Astrocyte of the cerebellum (primary cell): Measurements from ENCODE around the gene BICD1.

ENCODE experiments used
- DNase-seq: peaks from one replicate; pipeline ENCODE4 v3.0.0-alpha.2; 2011; ENCODE audit warnings: low read depth
- H3K4me3 ChIP-seq: 2 replicates; pipeline ENCODE4 v1.5.1; 2011; ENCODE audit warnings: mild to moderate bottlenecking, low read depth, low read length, moderate library complexity
- in situ Hi-C: cut with HindIII; loops from 2 replicates; pipeline ENCODE4 v1.10.0; 2017; ENCODE audit warnings: low sequenced_read_pairs
- TF ChIP-seq, protein P1 (sequence below): IDR thresholded peaks from 2 replicates; pipeline ENCODE4 v1.5.1; 2012; ENCODE audit warnings: low read length, low read depth, moderate library complexity, mild to moderate bottlenecking; ENCODE audit errors: missing control alignments

The BICD1 gene

DNA sequence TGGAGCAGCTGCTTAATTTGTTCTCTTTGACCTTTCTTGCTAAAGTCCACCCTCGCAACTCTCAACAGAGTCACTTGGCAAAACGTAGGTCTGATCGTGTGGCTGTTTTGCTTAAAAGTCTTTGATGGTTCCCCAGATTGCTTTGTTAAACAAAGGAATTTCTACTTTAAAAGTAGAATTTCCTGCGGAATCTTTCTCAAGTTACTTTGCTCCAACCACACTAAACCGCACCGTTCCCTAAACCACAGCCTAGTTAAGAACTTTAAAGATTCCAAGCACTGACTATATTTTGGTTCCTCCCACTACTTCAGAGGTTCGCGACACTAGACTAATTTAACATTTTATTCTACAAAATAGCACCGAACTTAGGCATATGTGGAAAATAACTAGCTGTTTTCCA is 177.9 kb downstream of the BICD1 start:
- in situ Hi-C loops: no loop called here
- no peak for DNase-seq
- TF ChIP-seq, protein P1, sequence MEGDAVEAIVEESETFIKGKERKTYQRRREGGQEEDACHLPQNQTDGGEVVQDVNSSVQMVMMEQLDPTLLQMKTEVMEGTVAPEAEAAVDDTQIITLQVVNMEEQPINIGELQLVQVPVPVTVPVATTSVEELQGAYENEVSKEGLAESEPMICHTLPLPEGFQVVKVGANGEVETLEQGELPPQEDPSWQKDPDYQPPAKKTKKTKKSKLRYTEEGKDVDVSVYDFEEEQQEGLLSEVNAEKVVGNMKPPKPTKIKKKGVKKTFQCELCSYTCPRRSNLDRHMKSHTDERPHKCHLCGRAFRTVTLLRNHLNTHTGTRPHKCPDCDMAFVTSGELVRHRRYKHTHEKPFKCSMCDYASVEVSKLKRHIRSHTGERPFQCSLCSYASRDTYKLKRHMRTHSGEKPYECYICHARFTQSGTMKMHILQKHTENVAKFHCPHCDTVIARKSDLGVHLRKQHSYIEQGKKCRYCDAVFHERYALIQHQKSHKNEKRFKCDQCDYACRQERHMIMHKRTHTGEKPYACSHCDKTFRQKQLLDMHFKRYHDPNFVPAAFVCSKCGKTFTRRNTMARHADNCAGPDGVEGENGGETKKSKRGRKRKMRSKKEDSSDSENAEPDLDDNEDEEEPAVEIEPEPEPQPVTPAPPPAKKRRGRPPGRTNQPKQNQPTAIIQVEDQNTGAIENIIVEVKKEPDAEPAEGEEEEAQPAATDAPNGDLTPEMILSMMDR: no peak
- H3K4me3 ChIP-seq: no peak overlapping the region

DNA sequence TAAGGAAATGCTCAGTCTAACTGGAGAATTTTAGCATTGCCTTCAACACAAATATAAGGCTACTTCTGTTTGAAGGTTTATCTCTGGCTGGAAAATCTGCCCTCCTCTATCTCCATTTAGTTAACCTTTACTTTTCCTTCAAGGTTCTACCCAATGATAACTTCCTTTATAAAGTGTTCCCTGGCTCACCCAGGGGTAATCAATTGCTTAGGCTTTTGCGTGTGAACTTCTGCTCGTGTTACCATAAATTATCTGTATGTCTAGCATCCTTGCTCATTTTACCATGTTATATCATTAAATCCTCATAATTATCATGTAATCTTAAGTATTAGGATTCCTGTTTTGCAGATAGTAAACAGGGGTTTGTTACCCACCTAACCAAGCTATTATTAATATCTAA is 178.4 kb downstream of the BICD1 start:
- in situ Hi-C loops: no loop called here
- TF ChIP-seq, protein P1: no peak
- H3K4me3 ChIP-seq: no peak overlapping the region
- DNase-seq: no peak

DNA sequence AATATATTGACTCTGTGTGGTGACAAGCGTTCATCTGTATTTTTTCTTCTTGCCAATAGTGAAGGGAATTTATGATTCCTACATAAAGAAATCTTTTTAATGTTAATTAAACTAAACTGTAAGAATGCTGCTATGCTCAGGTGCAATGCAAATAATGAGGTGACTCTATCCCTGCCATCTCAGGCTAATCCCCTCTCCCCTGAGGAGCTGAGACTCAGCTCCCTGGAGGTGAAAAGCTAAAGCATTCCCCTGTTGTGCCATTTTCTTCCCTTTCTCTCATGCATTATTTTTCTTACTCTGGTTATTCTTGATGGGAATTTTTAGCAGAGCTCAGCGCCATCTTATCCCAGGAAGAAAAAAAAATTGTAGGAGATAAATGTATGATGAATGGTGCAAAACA is 178.8 kb downstream of the BICD1 start:
- no peak for DNase-seq

DNA sequence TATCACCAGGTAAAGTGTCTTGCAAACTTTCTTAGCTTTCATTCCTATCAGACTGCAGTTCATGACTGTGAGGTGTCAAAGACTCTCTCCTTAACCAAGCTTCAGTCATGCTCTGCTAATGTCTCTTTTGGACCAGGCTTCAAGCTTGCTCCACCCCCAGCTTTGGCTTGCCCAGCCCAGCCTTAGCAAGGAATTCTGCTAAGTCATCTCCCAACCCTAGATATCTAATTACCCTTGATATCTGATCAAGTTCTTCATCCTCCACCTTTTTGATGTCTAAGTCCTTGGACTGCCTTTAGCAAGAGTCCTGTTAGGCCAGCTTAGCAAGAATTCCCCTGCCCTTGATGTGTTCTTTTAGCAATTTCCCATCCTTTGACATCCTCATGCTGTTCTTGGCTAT is 183.8 kb downstream of the BICD1 start:
- TF ChIP-seq, protein P1: no peak
- in situ Hi-C loops: no loop called here
- H3K4me3 ChIP-seq: no peak overlapping the region
- no peak for DNase-seq

More for the DNA sequence above, 178.8 kb downstream of the BICD1 start:
- in situ Hi-C loops: no loop called here
- TF ChIP-seq, protein P1: no peak
- H3K4me3 ChIP-seq: no peak overlapping the region

DNA sequence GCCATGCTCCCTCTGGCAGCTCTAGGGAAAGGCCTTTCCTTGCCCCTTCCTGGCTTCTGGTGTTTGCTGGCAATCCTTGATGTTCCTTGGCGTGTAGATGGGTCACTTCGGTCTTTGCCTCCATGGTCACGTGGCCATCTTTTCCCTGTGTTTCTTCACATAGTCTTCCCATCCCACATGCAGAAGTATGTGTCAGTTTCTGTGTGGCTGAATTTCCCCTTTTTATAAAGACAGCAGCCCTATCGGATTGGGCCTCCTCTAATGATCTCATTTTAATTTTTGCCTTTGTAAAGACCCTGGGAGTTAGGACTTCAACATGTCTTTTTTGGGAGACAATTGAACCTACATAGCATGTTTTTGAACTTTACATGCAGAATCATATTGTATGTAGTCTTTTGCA is 185.5 kb downstream of the BICD1 start:
- in situ Hi-C loops: no loop called here
- DNase-seq: no peak
- no peak overlapping the region for H3K4me3 ChIP-seq
- TF ChIP-seq, protein P1: no peak

DNA sequence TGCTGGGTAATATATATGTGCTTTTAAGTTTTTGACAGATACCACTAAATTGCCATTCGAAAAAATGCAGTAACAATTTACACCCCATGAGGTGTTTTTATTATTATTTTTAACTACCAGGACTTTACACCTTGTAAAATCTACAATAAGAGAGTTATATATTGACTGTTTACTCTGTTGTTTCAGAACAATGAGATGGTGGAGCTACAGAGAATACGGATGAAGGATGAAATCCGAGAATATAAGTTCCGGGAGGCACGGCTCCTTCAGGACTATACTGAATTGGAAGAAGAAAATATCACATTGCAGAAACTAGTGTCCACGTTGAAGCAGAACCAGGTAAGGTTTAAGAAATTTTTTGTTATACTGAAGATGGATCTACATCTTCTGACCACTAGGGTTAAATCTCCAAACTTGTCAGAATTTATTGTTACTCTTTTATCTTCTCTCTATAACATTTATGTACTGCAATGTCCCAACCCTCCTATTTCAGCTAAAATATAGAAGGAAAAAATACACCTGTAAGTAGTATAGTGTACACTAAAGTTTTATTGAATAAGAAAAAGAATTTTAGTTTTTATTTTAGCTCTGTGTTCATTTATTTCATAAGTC is 187.3 kb downstream of the BICD1 start:
- in situ Hi-C loops: no loop called here
- DNase-seq: no peak
- no peak overlapping the region for H3K4me3 ChIP-seq
- TF ChIP-seq, protein P1: no peak
